ENCODE results near the gene METRN.

The METRN gene

GRCh38 chr16:765488-765865, 50.6 kb downstream of the METRN start:
- H3K9ac ChIP-seq (ENCODE audit: low read length) = no peak overlapping the region
- H3F3A ChIP-seq (ENCODE audit: insufficient read depth, low read length) = no peaks in the 10 kb centered on the region
- no peaks in the 10 kb centered on the region for H3K79me2 ChIP-seq (ENCODE audit: low read length)
- H4K20me1 ChIP-seq (ENCODE audit: insufficient read depth, low read length) = no peaks in the 10 kb centered on the region
- no peak overlapping the region for H2AFZ ChIP-seq (ENCODE audit: low read length)
- no peak overlapping the region for H3K27ac ChIP-seq (ENCODE audit: low read length)
- H3K4me2 ChIP-seq (ENCODE audit: low read depth, low read length) = no peak overlapping the region
- no peaks in the 10 kb centered on the region for H3K36me3 ChIP-seq (replicated peaks; ENCODE audit: insufficient read depth, low read length)
- no peaks in the 10 kb centered on the region for H3K9me3 ChIP-seq (replicated peaks; ENCODE audit: insufficient read depth, low read length)
- H3K4me1 ChIP-seq (ENCODE audit: low read length) = no peaks in the 10 kb centered on the region
- no peaks in the 10 kb centered on the region for H3K9me2 ChIP-seq (replicated peaks; ENCODE audit: insufficient read depth, low read length)
- H3K4me3 ChIP-seq (ENCODE audit: low read length) = no peak overlapping the region
- TF ChIP-seq EZH2phosphoT487 (IDR thresholded peaks at IDR 0.05; ENCODE audit: low read length) = no peak
- TF ChIP-seq CTCF (IDR thresholded peaks at IDR 0.05; ENCODE audit: low read length) = no peak
- no peak for TF ChIP-seq EZH2 (optimal IDR thresholded peaks at IDR 0.05; ENCODE audit: low read depth, low read length)
- DNase-seq = no peak
- H3K27me3 ChIP-seq (replicated peaks; ENCODE audit: insufficient read depth, low read length) = peaks cover 34% of the 10 kb centered on the region

- Histone ChIP-seq H3K4me1 (ENCODE audit: low read length) (no peaks in the 10 kb centered on the region), H2AFZ (ENCODE audit: low read length) (no peak overlapping the region)
- DNase-seq = no peak
These were observed 51.3 kb downstream of the METRN start for GRCh38 chr16:766008-766819.

GRCh38 chr16:766820-767640, 52.1 kb downstream of the METRN start:
- no peak for TF ChIP-seq CTCF (IDR thresholded peaks at IDR 0.05; ENCODE audit: low read length)
- no peak for TF ChIP-seq EZH2phosphoT487 (IDR thresholded peaks at IDR 0.05; ENCODE audit: low read length)
- TF ChIP-seq EZH2 (optimal IDR thresholded peaks at IDR 0.05; ENCODE audit: low read depth, low read length) = no peak
- no peak overlapping the region for H3K4me2 ChIP-seq (ENCODE audit: low read depth, low read length)
- H4K20me1 ChIP-seq (ENCODE audit: insufficient read depth, low read length) = no peaks in the 10 kb centered on the region
- no peaks in the 10 kb centered on the region for H3K79me2 ChIP-seq (ENCODE audit: low read length)
- H3K9ac ChIP-seq (ENCODE audit: low read length) = no peak overlapping the region
- H3K4me3 ChIP-seq (ENCODE audit: low read length) = no peak overlapping the region
- no peaks in the 10 kb centered on the region for H3K9me2 ChIP-seq (replicated peaks; ENCODE audit: insufficient read depth, low read length)
- no peaks in the 10 kb centered on the region for H3F3A ChIP-seq (ENCODE audit: insufficient read depth, low read length)
- DNase-seq = no peak
- H3K36me3 ChIP-seq (replicated peaks; ENCODE audit: insufficient read depth, low read length) = no peaks in the 10 kb centered on the region
- H3K4me1 ChIP-seq (ENCODE audit: low read length) = no peaks in the 10 kb centered on the region
- no peak overlapping the region for H2AFZ ChIP-seq (ENCODE audit: low read length)
- H3K27ac ChIP-seq (ENCODE audit: low read length) = no peak overlapping the region
- H3K27me3 ChIP-seq (replicated peaks; ENCODE audit: insufficient read depth, low read length) = peaks cover 31% of the 10 kb centered on the region
- H3K9me3 ChIP-seq (replicated peaks; ENCODE audit: insufficient read depth, low read length) = no peaks in the 10 kb centered on the region

More at GRCh38 chr16:766008-766819, 51.3 kb downstream of the METRN start:
- H3K4me3 ChIP-seq (ENCODE audit: low read length) = no peak overlapping the region
- no peaks in the 10 kb centered on the region for H3F3A ChIP-seq (ENCODE audit: insufficient read depth, low read length)
- H3K9ac ChIP-seq (ENCODE audit: low read length) = no peak overlapping the region
- no peaks in the 10 kb centered on the region for H4K20me1 ChIP-seq (ENCODE audit: insufficient read depth, low read length)
- H3K36me3 ChIP-seq (replicated peaks; ENCODE audit: insufficient read depth, low read length) = no peaks in the 10 kb centered on the region
- H3K9me2 ChIP-seq (replicated peaks; ENCODE audit: insufficient read depth, low read length) = no peaks in the 10 kb centered on the region
- no peaks in the 10 kb centered on the region for H3K79me2 ChIP-seq (ENCODE audit: low read length)
- no peak for TF ChIP-seq CTCF (IDR thresholded peaks at IDR 0.05; ENCODE audit: low read length)
- TF ChIP-seq EZH2phosphoT487 (IDR thresholded peaks at IDR 0.05; ENCODE audit: low read length) = no peak
- TF ChIP-seq EZH2 (optimal IDR thresholded peaks at IDR 0.05; ENCODE audit: low read depth, low read length) = no peak
- no peak overlapping the region for H3K27ac ChIP-seq (ENCODE audit: low read length)
- no peaks in the 10 kb centered on the region for H3K9me3 ChIP-seq (replicated peaks; ENCODE audit: insufficient read depth, low read length)
- no peak overlapping the region for H3K4me2 ChIP-seq (ENCODE audit: low read depth, low read length)
- H3K27me3 ChIP-seq (replicated peaks; ENCODE audit: insufficient read depth, low read length) = peaks cover 32% of the 10 kb centered on the region

Data from MM.1S (cell line).